ENCODE data around the gene TCF3.
"Not testable (repeated sequence)": the region's sequence is repeated elsewhere in the genome, so short reads cannot be mapped to it uniquely, and the experiment has no call there.

Gene TCF3

DNA sequence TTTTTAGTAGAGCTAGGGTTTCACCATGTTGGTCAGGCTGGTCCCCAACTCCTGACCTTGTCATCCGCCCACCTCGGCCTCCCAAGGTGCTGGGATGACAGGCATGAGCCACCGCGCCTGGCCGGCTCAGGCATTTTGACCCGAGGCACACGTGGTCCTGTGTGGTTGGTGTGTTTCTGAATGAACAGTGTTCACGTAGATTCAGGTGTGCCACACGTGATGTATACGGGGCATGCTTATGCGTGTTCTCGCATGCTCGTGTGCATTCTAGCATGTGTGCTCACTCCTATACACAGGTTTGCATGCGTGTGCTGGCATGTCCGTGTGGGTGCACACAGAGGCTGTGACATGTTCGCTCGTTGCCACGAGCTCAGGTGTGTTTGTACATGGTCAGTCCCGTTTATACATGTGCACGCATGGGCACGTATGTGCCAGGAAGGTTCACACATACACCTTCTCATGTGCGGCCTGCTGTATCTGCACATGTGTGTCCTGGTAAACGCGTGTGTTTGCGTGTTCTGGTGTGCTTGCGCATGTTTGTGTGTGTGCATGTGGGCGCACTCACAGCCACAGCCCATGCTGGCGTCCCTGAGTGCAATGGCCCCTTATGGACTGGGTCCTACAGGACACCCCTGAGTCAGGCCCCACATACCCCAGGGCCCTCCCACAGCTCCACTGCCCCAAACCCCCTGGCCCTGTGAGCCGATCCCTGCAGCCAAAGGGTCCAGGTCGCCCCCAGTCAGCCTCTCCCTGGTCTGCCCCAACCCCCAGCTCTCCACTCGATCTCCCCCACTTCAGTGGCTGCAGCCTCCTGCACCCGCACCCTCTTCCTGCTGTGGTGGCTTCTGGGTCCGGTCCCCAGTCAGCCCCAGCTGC is 20.6 kb upstream of the TCF3 start:
- DNase-seq (ENCODE audit: low spot score): no peak

DNA sequence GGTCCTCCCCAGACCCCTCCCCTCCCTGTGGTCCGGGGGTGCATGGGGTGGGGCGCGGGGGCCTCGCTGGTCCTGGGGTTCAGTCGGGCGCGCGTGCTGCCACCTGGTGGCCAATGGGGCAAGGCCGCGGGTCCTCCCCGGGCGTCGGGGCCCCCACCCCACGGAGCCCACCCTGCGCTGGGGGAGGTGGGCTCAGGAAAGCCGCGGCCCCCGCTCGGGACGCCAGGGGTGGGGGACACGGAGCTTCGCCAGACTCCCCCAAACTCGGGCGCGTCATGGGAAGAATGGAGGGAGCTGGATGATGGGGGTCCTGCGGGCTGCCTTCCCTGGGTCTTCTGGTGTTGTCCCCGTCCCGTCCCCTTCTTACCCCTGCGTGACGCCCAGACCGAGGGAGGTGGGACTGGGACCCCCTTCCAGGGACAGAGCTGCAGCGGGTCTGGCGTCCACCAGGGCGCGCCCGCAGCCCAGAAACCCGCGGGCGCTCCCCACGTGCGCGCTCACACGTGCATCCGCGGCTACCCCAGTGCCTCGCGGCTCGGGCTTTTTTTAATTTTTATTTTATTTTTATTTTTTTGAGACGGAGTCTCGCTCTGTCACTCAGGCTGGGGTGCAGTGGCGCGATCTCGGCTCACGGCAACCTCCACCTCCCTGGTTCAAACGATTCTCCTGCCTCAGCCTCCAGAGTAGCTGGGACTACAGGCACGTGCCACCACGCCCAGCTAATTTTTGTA is 19.8 kb upstream of the TCF3 start:
- DNase-seq (ENCODE audit: low spot score): peak; percentile 61

DNA sequence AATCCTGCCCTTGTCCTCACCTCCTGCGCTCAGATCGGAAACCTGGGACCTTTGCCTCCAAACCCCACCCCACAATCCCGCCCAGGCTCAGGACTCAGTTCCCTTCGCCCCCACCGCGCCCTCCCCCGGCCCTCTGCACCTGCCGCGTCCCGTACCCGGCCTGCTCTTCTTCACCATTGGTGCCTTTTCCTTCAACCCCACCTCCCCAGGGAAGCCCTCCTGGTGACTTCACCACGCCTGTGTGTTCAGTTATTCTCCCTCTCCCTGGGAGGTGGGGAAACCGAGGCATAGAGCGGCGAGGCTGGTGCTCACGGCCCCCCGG is 19.3 kb upstream of the TCF3 start:
- no peak for DNase-seq (ENCODE audit: low spot score)

DNA sequence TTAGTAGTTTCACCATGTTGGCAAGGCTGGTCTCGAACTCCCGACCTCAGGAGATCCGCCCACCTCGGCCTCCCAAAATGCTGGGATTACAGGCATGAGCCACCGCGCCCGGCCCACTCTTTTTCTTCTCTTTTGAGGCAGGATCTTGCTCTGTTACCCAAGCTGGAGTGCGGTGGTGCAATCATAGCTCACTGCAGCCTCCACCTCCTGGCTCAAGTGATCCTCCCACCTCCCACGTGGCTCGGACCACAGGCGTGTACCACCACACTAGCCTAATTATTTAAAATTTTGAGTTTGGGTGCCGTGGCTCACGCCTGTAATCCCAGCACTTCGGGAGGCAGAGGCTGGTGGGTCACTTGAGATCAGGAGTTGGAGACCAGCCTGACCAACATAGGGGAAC is 18.3 kb upstream of the TCF3 start:
- DNase-seq (ENCODE audit: low spot score): not testable (repeated sequence)

DNA sequence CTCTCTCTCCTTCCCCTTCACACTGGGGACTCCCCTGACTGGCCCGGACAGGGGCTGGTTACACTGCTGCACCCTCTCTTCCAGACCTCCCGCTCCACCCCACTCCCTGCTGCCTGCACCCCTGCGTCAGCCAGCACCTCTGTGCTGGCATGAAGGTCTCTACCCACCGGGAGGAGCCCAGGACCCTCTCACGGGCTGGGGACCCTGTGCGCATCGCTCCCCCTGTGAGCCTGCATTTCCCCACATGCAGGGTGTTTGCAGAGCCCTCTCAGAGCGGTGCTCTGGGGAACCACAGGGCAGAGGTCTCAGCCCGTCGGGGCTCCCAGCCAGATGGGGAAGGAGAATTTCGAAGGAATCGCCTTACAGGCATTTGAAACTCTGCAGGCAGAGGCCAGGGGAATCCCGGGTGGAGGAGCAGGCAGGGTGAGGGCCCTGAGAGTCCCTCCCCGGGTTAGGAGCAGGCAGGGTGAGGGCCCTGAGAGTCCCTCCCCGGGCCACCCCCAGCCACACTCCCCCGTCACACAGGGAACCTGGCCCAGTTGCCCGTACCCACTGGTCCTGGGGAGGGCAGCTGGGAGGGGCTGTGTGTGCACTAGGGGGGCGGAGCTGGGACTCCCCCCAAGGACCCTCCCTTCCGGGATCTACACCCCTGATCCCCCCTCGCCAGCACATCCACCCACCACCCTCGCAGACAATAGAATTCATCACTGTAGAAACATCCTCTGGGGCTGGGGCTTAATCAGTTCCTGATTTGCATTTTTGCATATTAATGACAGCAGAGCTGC is 16.3 kb upstream of the TCF3 start:
- no peak for DNase-seq (ENCODE audit: low spot score)

DNA sequence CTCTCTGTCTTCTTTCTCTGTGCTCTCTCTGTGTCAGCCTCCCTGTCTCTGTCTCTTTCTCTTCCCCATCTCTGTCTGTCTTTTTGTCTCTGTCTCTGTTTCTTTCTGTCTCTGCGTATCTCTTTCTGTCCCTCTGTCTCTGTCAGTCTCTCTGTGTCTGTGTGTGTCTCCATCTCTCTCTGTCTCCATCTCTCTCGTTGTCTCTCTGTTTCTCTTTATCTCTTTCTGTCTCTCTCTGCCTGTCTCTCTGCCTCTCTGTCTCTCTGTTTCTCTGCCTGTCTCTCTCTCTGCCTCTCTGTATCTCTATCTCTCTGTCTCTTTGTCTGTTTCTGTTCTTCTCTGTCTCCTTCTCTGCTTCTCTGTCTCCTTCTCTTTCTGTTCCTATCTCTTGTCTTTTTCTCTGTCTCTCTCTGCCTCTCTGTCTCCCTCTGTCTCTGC is 15.7 kb upstream of the TCF3 start:
- DNase-seq (ENCODE audit: low spot score): no peak

DNA sequence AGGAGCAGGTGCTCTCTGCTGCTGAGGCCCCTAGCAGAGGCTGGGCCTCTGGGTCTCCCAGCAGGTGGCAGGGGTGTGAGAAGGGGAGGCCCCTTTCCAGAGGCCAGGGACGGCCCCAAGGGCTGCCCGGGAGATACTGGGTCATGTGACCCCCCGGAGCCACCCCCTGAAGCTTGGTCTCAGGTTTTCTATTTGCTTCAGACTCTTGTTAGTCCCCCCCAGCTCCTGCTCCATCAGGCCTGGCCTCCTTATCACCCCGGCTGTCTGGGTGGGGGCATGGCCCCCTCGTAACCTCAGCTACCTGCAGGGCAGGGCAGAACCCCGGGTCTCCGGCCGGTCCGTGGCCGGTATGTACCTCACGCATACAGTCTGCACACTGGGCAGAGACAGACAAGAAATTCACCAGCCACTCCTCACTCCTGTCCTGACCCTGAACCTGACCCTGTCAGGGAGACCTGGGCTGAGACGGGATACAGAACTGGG is 13.2 kb upstream of the TCF3 start:
- no peak for DNase-seq (ENCODE audit: low spot score)

DNA sequence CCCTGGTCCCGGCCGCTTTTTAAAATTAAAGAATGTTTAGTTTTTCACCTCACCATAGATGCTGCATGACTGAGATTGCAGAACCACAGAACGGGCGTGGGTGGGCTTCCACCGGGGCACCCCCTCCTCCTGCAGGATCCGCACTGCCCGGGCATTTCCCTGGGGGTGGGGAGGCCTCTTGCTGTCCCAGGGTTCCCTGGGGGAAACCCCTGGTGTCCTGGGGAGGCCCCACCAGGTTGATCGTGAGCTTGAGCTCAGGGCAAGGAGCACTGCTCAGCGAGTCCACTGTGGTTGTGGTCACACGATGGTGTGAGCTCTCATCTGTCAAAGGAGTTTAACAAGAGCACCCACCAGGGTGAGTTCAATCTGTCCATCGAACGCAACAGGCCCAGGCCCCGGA is 11.4 kb upstream of the TCF3 start:
- no peak for DNase-seq (ENCODE audit: low spot score)

DNA sequence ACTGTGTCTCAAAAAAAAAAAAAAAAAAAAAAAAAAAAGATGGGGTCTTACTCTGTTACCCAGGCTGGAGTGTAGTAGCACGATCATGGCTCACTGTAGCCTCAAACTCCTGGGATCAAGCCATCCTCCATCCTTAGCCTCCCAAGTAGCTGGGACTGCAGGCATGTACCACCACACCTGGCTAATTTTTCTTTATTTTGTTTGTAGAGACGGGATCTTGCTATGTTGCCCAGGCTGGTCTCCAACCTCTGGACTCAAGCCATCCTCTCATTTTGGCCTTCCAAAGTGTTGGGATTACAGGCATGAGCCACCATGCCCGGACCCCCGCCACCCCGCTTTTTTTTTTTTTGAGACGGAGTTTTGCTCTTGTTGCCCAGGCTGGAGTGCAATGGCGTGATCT is 10.8 kb upstream of the TCF3 start:
- DNase-seq (ENCODE audit: low spot score): not testable (repeated sequence)

DNA sequence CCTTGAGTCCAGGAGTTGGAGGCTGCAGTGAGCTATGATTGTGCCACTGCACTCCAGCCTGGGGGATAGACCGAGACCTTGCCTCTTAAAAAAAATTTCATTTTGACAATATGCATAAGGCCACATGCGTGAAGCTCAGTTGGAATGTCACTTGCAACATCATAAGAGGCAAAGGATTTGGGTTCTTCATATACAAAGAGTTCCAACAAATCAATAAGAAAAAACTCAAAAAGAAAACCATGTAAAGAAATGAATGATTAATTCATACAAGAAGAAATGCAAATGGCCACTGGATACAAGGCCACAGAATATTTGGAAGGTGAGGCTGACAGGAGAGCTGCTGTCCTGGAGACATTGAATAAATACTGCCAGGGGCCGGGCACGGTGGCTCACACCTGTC is 9.6 kb upstream of the TCF3 start:
- no peak for DNase-seq (ENCODE audit: low spot score)

DNA sequence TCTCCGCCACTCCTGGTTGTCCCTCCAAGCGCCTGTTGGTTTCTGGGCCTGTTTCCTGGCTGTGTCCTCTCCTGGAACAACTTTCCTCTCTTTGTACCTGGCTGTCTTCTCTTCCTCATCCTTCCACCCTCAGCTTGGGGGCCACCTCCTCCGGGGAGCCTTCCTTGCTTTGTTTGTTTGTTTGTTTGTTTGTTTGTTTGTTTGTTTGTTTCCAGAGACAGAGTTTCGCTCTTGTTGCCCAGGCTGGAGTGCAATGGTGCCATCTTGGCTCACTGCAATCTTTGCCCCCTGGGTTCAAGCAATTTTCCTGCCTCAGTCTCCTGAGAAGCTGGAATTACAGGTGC is 6.6 kb upstream of the TCF3 start:
- DNase-seq (ENCODE audit: low spot score): no peak

DNA sequence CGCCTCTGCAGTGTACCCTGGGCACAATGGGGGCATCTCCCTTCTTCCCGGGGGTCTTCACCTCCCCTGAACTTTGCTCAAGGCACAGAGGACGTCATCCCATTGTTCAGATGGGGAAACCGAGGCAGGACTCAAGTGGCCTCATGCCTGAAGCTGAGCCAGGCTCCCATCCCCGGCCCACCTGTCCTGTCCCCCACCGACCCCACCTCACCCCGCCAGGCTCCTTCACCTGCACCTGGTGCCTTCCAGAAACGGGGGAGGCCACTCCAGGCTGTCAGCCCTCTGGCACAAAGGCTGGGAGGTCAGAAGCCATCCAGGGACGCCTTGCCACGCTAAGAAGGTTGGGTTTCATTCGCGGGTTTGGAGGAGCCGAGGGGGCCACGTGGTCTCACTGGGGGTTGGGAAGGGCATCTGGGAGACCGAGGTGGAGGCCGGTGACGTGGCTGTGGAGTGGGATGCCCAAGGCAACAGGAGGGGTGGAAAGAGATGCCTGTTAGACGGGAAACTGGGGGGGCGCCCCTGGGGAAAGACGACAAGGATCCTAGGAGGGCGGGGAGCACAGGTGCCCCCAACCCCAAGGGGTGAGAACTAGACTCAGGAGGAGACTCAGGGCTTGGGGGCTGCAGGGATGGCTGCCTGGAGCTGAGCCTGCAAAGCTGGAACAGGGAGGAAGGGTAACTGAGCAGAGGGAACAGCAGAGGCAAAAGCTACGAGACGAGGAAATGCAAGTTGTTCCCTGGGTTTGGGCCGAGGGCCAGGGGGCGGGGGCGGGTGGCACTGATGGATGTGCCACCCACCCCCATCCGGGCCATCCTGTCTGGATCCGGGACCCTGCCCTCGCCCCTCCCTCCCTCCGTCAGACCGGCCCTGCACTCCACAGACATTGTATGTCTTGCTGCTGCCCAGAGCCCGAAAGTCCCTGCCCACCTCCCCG is 6.0 kb upstream of the TCF3 start:
- DNase-seq (ENCODE audit: low spot score): no peak

DNA sequence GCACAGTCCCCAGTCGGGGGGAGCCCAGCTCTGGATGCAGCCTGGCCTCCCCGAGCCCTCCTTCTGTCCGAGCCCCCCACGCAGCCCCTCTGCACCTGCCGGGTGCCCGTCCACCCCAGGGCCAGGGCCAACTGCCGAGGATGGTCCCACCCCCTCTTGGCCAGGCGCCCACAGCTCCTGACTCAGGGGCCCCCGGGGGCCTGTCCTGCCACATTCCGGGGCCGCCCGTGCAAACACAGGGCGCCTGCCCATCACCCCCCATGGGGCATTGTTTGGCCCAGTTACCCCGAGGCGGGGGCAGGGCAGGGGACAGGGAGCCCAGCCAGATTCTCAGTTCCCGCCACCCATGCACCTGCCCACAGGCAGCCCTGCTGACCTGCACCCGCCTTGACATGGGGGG is 5.3 kb upstream of the TCF3 start:
- DNase-seq (ENCODE audit: low spot score): no peak

DNA sequence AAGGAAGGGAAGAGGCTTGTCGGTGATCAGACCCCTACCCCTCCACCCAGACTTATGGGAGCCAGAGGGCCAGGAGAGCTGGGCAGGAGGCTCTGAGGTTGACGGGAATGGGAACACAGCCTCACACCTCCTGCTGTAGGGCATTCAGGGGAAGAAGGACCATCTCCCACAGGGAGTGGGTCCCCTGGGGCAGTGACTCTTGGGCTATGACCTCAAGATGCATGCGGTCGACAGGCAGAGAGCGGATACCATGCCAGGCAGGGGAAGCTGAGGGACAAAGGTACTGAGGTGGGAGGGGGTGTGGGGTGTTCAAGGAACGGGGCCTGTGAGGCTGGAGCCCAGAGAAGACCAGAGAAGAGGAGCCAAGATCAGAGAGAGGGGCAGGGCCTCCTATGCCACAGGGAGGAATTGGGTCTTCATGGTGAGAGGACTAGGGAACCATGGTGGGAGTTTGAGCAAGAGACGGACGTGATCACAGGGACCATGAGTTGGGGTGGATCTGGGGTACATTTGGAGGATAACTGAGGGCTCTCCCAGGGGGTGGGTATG is 4.6 kb upstream of the TCF3 start:
- DNase-seq (ENCODE audit: low spot score): no peak

DNA sequence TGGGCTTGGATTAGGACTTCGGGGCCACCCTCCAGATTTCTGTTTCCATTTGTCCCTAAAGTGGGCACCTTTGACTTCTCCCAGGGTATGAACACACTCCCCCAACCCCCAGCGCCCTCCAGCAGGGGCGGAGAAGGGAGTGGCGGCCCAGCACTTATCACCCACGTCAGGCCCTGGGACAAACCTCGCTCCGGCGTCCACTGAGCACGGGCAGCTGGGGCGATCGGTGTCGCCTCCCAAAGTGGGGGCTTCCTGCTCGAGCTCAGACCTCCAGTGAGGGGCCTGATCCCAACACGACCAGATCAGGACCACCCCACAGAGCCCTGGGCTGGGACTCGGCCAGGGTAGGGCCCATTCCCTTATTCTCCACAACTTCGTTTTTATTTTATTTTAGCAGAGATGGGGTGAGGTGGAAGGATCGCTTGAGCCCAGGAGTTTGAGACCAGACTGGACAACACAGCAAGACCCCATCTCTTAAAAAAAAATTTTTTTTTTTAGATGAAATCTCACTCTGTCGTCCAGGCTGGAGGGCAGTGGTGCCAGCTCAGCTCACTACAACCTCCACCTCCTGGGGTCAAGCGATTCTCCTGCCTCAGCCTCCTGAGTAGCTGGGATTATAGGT is 3.7 kb upstream of the TCF3 start:
- peak; percentile 52 for DNase-seq (ENCODE audit: low spot score)

DNA sequence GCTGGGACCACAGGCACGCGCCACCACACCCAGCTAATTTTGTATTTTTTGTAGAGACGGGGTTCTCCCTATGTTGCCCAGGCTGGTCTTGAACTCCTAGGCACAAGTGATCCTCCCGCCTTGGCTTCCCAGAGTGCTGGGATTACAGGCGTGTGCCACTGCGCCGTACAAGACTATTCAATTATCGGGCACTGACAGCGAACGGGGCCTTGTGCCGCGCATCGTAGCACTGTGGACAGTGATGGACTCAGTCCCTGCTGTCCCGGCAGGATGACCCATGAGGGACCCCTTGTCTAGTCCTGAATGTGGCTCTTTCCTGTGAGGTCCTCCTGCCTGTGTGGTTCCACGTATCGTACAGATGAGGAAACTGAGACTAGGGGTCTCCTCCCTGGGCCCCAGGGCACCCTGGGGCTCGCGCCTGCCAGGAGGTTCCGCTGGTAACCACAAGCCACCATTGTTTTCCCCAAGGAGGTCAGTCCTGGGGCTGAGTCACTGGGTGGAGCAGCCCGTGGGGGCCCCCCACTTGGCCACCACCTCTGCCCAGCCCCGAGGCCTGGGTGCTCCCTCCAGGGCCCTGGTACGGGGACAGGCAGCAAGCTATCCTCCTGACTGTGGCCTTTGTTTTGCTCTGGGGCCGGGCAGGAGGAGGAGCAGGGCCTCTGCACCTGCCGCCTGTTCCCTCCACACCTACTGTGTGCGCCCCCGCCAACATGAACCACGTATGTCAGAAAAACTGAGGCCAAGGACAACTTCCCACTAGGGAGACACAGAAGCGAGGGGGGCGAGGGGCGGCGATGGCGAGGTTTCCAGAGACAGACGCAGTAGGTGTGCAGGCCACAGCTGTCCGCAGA is 2.9 kb upstream of the TCF3 start:
- DNase-seq (ENCODE audit: low spot score): peak; percentile 27

DNA sequence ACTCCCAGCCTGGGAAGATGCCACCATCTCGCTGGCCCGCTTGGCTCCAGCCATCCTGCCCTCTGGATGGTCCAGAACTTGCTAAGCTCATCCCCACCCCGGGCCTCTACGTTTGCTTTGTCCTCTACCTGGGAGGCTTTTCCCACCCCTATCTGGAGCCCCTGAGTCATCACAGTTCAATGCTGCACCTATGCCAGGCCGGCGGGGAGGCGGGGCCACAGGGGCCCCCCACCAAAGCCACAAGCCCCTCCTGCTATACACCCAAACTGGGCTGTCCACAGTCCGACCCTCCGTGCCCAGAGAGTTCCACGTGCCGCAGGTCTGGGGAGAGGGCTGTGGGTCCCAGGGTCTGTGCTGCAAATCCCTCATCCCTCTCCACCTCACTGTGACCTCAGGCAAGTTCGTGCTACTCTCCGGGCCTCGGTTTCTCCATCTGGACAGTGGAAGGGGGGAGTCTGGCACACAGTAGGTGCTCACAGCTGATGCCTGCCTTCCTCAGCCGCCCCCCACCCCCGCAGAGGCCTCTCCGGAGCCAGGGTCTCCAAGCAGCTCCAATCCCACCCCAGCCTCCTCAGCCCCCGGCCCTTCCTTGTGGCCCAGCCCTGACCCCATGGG is 1.9 kb upstream of the TCF3 start:
- DNase-seq (ENCODE audit: low spot score): no peak

DNA sequence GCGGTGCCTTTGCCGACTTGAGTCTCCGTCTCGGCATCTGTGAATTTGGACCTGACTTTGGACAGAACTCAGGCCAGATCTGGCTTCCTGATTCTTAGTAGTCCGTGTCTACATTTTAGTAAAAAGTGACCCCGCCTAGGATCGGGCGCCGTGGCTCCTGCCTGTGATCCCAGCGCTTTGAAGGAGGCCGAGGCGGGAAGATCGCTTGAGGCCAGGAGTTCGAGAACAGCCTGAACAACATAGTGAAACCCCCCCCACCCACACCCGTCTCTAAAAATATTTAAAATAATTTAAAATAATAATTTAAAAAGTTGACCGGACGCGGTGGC is 849 bp upstream of the TCF3 start:
- no peak for DNase-seq (ENCODE audit: low spot score)

DNA sequence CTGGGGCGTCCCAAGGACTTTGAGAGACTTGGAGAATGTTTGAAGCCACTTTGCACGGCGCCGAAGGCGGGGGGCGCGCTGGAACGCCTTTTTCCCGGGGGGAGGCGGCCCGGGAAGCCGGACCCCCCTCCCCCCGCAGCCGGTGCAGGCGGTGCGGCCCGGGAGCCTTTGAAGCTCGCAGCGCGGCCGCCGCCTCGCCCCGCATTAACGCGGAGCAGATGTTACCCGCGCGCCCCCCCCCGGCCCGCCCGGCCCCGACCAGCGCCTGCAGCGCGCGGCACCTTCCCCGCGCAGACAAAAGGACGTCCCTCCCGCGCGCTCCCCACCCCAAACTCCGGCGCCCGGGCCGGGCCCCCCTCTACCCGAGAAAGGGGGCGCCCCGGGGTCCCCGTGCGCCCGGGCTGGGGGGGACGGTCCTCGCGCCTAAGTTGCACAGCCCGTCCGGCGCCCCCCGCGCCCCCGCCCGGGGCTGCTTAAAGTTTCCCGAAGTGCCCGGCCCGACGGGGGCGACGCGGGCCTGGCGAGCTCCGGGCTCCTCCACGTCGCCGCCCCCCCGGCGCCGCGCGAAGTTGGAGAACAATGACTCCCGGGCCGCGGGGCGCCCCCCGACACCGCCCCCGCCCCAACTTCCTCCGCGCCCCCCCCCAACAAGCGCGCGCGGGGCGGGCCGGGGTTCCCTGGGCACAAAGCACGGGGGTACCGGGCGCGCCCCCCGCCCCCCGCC is 685 bp downstream of the TCF3 start:
- peak; percentile 74 for DNase-seq (ENCODE audit: low spot score)
